Measurements from ENCODE around the gene MBD5. TPM values are rescaled to one million over a fixed set of nuclear protein-coding genes. Genes with fewer than 3 reads are reported as not detected.

MBD5 gene
- total RNA-seq, 1 donor from 2014 or later: 38.8 TPM

DNA sequence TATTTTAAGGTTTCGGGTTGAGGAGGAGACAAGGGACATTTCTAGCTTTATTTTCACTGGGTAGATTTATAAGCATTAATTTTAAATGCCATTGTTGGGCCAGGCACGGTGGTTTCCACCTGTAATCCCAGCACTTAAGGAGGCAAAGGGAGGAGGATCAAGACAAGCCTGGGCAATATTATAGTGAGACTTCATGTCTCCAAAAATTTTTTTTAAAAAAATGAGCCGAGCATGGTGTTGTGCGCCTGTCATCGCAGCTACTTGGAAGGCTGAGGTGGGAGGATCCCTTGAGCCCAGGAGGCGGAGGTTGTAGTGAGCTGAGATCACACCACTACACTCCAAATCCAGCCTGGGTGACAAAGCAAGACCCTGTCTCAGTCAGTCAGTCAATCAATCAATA is 45.0 kb downstream of the MBD5 start:
- H3K27me3 Mint-ChIP-seq (ENCODE audit: insufficient read depth, low read depth): no peaks in the 10 kb centered on the region
- Histone ChIP-seq H3K27me3 (no peaks in the 10 kb centered on the region), H3K79me2 (ENCODE audit: low read depth) (no peaks in the 10 kb centered on the region), H3K9me3 (ENCODE audit: low read depth) (no peaks in the 10 kb centered on the region), H3K27ac (no peak overlapping the region), H3F3A (ENCODE audit: low read depth) (no peaks in the 10 kb centered on the region), H3K9ac (no peak overlapping the region), H3K36me3 (no peaks in the 10 kb centered on the region), H3K4me2 (no peak overlapping the region), H4K20me1 (ENCODE audit: low read depth) (no peaks in the 10 kb centered on the region), H2AFZ (replicated peaks) (no peak overlapping the region), H3K4me3 (no peak overlapping the region), H3K4me1 (no peaks in the 10 kb centered on the region)
- no peaks in the 10 kb centered on the region for H3K4me1 Mint-ChIP-seq
- DNase-seq (ENCODE audit: low spot score): no peak
- no peak overlapping the region for H3K4me3 Mint-ChIP-seq
- H3K9me3 Mint-ChIP-seq: no peaks in the 10 kb centered on the region
- peaks cover 4% of the 10 kb centered on the region for H3K36me3 Mint-ChIP-seq
- no peak for TF ChIP-seq EZH2phosphoT487 (IDR thresholded peaks at IDR 0.05)
- no peak for TF ChIP-seq EZH2 (IDR thresholded peaks at IDR 0.05)
- no peak for TF ChIP-seq CTCF (IDR thresholded peaks at IDR 0.05)
- H3K27ac Mint-ChIP-seq: no peak overlapping the region

GRCh38 chr2:148067801-148068200 is 46.9 kb downstream of the MBD5 start:
- no peaks in the 10 kb centered on the region for H3K4me1 Mint-ChIP-seq

DNA sequence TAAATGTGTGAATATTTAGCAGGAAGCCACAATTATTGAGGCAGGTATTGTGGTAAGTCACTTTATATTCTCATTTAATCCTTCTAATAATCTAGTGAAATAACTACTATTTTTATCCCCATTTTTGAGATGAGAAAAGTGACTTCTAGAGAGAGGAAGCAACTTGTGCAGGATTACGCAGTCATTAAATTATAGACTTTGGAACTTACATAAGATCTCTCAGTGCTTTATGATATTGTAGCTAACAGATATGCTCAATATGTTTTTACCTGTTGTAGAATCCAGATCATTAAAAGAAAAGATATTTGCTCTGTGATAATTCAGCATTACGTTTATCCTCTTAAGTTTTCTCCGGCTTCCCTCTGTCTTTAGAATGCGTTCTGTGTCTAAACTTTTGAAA is 50.5 kb downstream of the MBD5 start:
- peaks cover under 1% of the 10 kb centered on the region for H4K20me1 ChIP-seq (ENCODE audit: low read depth)
- H3K9me3 Mint-ChIP-seq: no peaks in the 10 kb centered on the region

More at GRCh38 chr2:148067801-148068200, 46.9 kb downstream of the MBD5 start:
- no peaks in the 10 kb centered on the region for H3K9me3 ChIP-seq (ENCODE audit: low read depth)
- Mint-ChIP-seq H3K27me3 (ENCODE audit: insufficient read depth, low read depth) (no peaks in the 10 kb centered on the region), H3K27ac (no peak overlapping the region), H3K9me3 (no peaks in the 10 kb centered on the region), H3K4me3 (no peak overlapping the region), H3K36me3 (peaks cover 4% of the 10 kb centered on the region)
- no peaks in the 10 kb centered on the region for H3K4me1 ChIP-seq
- no peaks in the 10 kb centered on the region for H4K20me1 ChIP-seq (ENCODE audit: low read depth)
- no peak overlapping the region for H2AFZ ChIP-seq (replicated peaks)
- TF ChIP-seq CTCF (IDR thresholded peaks at IDR 0.05) (no peak), EZH2 (IDR thresholded peaks at IDR 0.05) (no peak), EZH2phosphoT487 (IDR thresholded peaks at IDR 0.05) (no peak)
- no peaks in the 10 kb centered on the region for H3K79me2 ChIP-seq (ENCODE audit: low read depth)
- no peaks in the 10 kb centered on the region for H3K36me3 ChIP-seq
- no peak overlapping the region for H3K4me3 ChIP-seq
- DNase-seq (ENCODE audit: low spot score): no peak
- no peak overlapping the region for H3K4me2 ChIP-seq
- no peaks in the 10 kb centered on the region for H3F3A ChIP-seq (ENCODE audit: low read depth)
- H3K27me3 ChIP-seq: no peaks in the 10 kb centered on the region
- H3K27ac ChIP-seq: no peak overlapping the region
- no peak overlapping the region for H3K9ac ChIP-seq

More for the DNA sequence above, 50.5 kb downstream of the MBD5 start:
- Histone ChIP-seq H3K79me2 (ENCODE audit: low read depth) (no peaks in the 10 kb centered on the region), H3K4me3 (no peak overlapping the region), H2AFZ (replicated peaks) (no peak overlapping the region), H3K27me3 (no peaks in the 10 kb centered on the region), H3K9me3 (ENCODE audit: low read depth) (no peaks in the 10 kb centered on the region), H3K27ac (no peak overlapping the region), H3F3A (ENCODE audit: low read depth) (no peaks in the 10 kb centered on the region), H3K9ac (no peak overlapping the region), H3K4me2 (no peak overlapping the region), H3K36me3 (no peaks in the 10 kb centered on the region), H3K4me1 (no peaks in the 10 kb centered on the region)
- DNase-seq (ENCODE audit: low spot score): no peak
- TF ChIP-seq EZH2 (IDR thresholded peaks at IDR 0.05) (no peak), CTCF (IDR thresholded peaks at IDR 0.05) (no peak), EZH2phosphoT487 (IDR thresholded peaks at IDR 0.05) (no peak)
- no peak overlapping the region for H3K4me3 Mint-ChIP-seq
- H3K4me1 Mint-ChIP-seq: no peaks in the 10 kb centered on the region
- no peaks in the 10 kb centered on the region for H3K27me3 Mint-ChIP-seq (ENCODE audit: insufficient read depth, low read depth)
- no peaks in the 10 kb centered on the region for H3K36me3 Mint-ChIP-seq
- no peak overlapping the region for H3K27ac Mint-ChIP-seq

Data from neural progenitor cell (in vitro differentiated cells).